Bronchial epithelial cell (primary cell): Measurements from ENCODE around the gene MEDAG. TPM values are rescaled to one million over a fixed set of nuclear protein-coding genes. Genes with fewer than 3 reads are reported as not detected.

Experiments used
- DNase-seq: peaks from one replicate; pipeline ENCODE4 v3.0.0-alpha.2; 2010; ENCODE audit warnings: low read depth
- FAIRE-seq: peaks from 2 replicates; lab custom pipeline; 2011; peaks lifted over from hg19 to GRCh38; lab: Jason Lieb, UNC
- H3K27me3 ChIP-seq: 2 replicates; pipeline ENCODE4 v1.5.1; 2011; ENCODE audit warnings: low read length; ENCODE audit not compliant: control insufficient read depth, insufficient read depth
- H3K36me3 ChIP-seq: 2 replicates; pipeline ENCODE4 v1.5.1; 2011; ENCODE audit warnings: low read length; ENCODE audit not compliant: control insufficient read depth, insufficient read depth
- H3K4me3 ChIP-seq: 2 replicates; pipeline ENCODE4 v1.5.1; 2011; ENCODE audit warnings: mild to moderate bottlenecking, low read depth, low read length, control low read depth
- CTCF ChIP-seq: IDR thresholded peaks from 2 replicates; pipeline ENCODE4 v1.5.1; 2011; ENCODE audit warnings: mild to moderate bottlenecking, moderate library complexity, low read length, control low read depth, inconsistent platforms; ENCODE audit not compliant: insufficient read depth, severe bottlenecking
- total RNA-seq: library from RNA; depleted of rRNA; stranded (reverse); fragments of >200 nt; gene quantifications from 2 replicates; pipeline ENCODE4 v1.2.1, GENCODE V29; 2014

Gene MEDAG
- 0.53 TPM in 1 of 2 replicates, not detected in the other for total RNA-seq

DNA sequence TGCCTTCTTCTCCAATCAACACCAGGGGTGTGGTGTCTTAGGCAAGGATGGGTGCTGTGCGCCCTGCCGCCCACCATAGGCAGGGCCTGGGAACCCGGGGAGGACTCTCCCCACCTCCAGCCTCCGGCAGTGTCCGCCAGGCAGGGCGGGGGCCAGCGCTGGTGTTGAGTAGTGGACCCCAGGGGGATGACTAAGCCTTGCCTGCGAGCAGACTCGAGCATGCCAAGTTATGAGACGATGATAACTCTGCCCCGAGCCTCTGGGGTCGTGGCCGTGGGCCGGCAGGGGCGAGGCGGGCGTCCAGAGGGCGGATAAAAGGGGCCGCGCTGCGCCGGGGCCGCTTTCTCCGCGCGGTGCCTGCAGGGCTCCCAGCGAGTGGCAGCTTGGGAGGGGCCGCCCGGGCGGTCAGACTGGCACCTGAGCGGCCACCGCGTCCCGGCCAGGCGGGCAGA is at the start of gene MEDAG:
MEDAG (plus strand) TSS at position 340 of the 452 bp plus-strand sequence. CDS start 245 bp downstream, outside the sequence.
- Histone ChIP-seq H3K4me3 (no peak within 1 kb of the TSS), H3K27me3 (peaks cover 10% of the 10 kb centered on the region), H3K36me3 (no peaks in the 10 kb centered on the region)
- no peak for TF ChIP-seq CTCF
- DNase-seq: peak; percentile 18
- no peak for FAIRE-seq

DNA sequence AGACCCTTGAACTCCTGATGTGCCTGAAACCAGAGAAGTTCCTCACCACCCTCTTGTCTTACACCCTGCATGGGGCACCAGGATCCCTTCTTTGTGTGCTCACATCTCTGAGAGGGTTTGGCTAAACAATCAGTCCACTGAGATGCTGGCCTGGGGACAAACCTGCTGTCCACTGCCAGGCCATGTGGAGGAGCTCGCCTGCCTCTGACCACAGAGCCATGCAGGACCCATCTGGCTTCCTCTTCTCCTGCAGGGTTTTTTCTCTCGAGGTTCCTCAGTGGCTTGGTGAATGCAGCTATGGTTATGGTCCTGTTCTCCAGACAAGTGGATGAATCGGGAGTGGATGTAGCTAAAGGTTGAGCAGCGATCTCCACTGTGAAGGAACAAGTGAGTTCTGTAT is 49.1 kb upstream of the MEDAG start:
- H3K27me3 ChIP-seq: no peaks in the 10 kb centered on the region
- no peak overlapping the region for H3K4me3 ChIP-seq
- DNase-seq: no peak
- no peaks in the 10 kb centered on the region for H3K36me3 ChIP-seq
- no peak for TF ChIP-seq CTCF
- FAIRE-seq: no peak

DNA sequence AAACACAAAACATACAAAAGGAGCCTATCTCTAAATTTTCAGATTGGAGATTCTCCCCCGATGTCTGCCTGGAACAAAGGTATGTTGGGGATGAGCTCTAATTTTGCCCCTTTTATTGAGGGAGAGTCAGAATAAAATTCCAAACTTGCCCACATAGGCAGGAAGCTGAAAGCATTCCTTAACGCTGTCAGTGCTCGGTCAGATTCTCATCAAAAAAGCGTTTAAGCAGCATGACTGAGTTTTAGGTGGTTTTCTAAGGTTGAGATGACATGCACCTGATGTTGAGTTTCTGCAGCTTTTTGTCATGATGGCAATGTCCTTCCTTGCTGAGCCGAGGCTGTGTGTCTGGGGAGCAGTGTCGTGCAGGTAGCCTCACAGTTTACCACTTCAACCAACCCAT is 48.4 kb upstream of the MEDAG start:
- H3K4me3 ChIP-seq: no peak overlapping the region
- FAIRE-seq: peak; percentile 84

DNA sequence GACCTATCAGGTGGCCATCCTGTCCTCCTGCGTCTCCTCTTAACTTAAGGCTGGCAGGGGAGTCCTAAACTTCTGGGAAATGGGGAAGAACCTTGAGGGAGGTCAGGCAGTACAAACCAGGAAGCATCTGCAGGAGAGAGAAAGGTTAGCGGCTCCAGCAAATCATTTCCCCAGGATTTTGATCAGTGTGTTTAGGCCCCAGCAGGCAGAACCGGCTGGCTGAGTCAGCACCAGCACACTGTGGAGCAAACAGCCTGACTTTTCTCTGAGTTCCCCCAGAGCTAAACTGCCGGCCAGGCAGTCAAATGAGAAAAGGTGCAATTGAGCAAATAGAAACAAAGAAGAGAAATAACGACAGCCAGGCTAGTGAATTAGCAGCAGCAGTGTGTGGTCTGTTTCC is 46.7 kb upstream of the MEDAG start:
- H3K36me3 ChIP-seq: no peaks in the 10 kb centered on the region
- no peak for FAIRE-seq
- no peak overlapping the region for H3K4me3 ChIP-seq

More for the DNA sequence above, 48.4 kb upstream of the MEDAG start:
- no peak for TF ChIP-seq CTCF
- Histone ChIP-seq H3K27me3 (no peaks in the 10 kb centered on the region), H3K36me3 (no peaks in the 10 kb centered on the region)
- DNase-seq: no peak

GRCh38 chr13:30861163-30861562 is 44.9 kb upstream of the MEDAG start:
- Histone ChIP-seq H3K4me3 (no peak overlapping the region), H3K27me3 (no peaks in the 10 kb centered on the region), H3K36me3 (no peaks in the 10 kb centered on the region)
- no peak for TF ChIP-seq CTCF
- no peak for FAIRE-seq
- peak; percentile 31 for DNase-seq

More for the DNA sequence above, 46.7 kb upstream of the MEDAG start:
- DNase-seq: peak; percentile 28
- no peaks in the 10 kb centered on the region for H3K27me3 ChIP-seq
- no peak for TF ChIP-seq CTCF
